Omental fat pad (tissue), 4 donors: Measurements from ENCODE around the gene RAB22A. TPM values are rescaled to one million over a fixed set of nuclear protein-coding genes. Genes with fewer than 3 reads are reported as not detected.

ENCODE experiments used
- ATAC-seq: fragments of 150-250 bp; one replicate; pipeline ENCODE4 v1.9.1; 2016; ENCODE audit warnings: mild to moderate bottlenecking, moderate library complexity; ENCODE audit not compliant: low FRiP score
- DNase-seq: peaks from one replicate; pipeline ENCODE4 v3.0.0-alpha.2; 2019; ENCODE audit warnings: low spot score
- CTCF ChIP-seq, 3 donors: fragments of 450-650 bp; IDR thresholded peaks; one replicate each; pipeline ENCODE4 v1.5.1; 2016 to 2017; ENCODE audit warnings: antibody characterized with exemption in 3 of 3, mild to moderate bottlenecking in 3 of 3, moderate library complexity in 2 of 3
- total RNA-seq, 4 donors: library from RNA; depleted of rRNA; stranded (reverse); fragments of >200 nt; gene quantifications; one replicate each; pipeline ENCODE4 v1.1.0, GENCODE V29; 2016

RAB22A gene
- total RNA-seq: 10 to 100 TPM; 16.7 to 28.1 (median 19.6) TPM

DNA sequence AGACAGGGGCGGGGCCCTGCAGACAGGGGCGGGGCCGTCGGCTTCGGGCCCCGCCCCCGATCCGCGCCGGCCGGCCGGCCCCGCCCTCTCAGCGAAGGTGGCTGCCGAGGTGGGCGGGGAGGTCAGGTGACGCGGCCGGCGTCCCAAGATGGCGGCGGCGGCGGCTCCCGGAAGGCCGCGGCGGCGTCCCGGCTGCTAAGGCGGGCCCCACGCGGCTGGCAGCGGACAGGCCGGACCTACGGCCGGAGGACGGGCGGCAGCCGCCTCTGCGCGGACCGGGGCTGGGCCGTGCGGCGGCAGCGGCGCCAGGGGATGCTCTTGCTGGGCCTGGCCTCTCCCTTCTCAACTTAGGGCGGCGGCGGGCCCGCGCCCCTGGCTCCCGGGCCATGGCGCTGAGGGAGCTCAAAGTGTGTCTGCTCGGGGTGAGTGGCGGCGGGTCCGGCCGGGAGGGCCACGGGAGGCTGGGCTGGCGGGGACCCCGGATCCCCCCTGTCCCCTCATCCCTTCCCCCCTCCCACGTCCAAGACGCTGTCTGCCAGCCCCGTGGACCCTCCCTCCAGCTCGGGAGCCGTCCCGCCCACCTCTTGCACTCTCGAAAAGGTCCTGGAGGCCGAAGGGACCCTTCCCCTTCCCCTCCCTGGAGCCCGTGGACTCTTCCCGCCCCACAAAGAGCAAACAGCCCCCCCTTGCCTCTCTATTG, at the start of gene RAB22A:
TSS of gene RAB22A (plus strand) at position 125 of the 700 bp plus-strand sequence. CDS start at position 387, 262 bp downstream.
- peak; percentile 32 for DNase-seq
- ATAC-seq: peak; percentile 91
- no peak for TF ChIP-seq CTCF (IDR thresholded peaks at IDR 0.05)

- no peak for DNase-seq
Measured at GRCh38 chr20:58260006-58260405, 49.5 kb upstream of the RAB22A start.

DNA sequence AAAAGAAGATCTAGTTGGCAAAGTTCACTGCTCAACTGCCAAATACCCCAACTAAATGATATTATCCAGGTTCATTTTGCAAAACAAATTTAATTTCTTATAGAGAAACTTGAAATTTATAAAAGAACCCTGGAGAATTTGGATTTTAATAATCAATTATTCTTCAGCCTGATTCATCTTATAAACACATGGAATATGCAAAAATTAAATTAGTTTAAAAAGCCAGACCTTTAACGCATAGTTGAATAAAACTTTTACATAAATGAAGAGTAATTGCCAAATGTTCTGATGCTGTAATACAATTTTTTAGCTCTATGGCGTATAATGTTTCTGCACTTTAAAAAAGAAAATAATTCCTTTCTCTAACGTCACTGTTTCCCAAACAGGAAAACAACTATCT, 47.9 kb upstream of the RAB22A start:
- ATAC-seq (no peak), DNase-seq (no peak)
- TF ChIP-seq CTCF (IDR thresholded peaks at IDR 0.05): no peak

More at GRCh38 chr20:58260006-58260405, 49.5 kb upstream of the RAB22A start:
- no peak for TF ChIP-seq CTCF (IDR thresholded peaks at IDR 0.05)
- ATAC-seq: no peak

DNA sequence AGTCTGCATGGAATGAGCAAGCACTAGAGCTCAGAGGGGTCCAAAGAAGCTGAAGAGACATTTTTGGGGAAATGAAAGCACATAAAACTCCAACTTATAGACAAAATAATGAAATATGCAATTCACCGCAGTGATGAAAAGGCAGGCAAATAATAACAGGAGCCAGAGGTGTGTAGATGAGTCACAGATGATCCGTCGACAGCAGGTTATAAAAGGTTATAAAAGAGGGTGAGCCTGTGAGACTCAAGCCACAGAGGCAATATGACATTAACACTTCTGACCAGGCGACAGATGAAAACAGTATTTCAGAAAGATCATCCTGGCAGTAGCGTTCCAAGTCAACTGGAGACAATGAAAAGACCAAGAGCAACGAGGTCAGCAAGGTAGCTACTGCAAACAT, 45.2 kb upstream of the RAB22A start:
- TF ChIP-seq CTCF (IDR thresholded peaks at IDR 0.05): no peak
- ATAC-seq (no peak), DNase-seq (no peak)

GRCh38 chr20:58267389-58268215, 41.9 kb upstream of the RAB22A start:
- no peak for ATAC-seq
- no peak for DNase-seq
- no peak for TF ChIP-seq CTCF (IDR thresholded peaks at IDR 0.05)

DNA sequence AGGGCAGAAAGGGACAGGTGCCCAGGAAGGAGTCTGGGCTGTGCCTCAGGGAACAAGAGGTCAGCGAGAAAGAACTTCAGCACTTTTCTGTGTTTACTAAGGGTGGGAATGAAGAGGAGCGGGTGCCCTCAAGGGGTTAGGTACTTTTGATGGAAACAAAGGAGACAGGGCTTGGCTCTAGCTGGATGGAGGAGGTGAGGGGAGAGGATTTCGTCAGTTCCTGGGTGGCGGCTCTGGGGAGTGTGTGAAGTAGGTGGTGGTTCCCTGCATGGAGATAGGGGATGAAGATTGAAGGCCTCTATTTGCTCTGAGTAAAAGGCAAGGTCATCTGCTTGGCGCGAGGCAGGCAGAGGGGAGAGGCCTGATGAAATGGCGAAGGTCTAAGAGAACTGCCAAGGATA, 41.1 kb upstream of the RAB22A start:
- no peak for TF ChIP-seq CTCF (IDR thresholded peaks at IDR 0.05)
- no peak for DNase-seq
- ATAC-seq: no peak
